Keratinocyte (primary cell): Measurements from ENCODE around the gene RPN1. TPM values are rescaled to one million over a fixed set of nuclear protein-coding genes. Genes with fewer than 3 reads are reported as not detected.

Experiments used
- DNase-seq: peaks from one replicate; pipeline ENCODE4 v3.0.0-alpha.2; 2011; ENCODE audit warnings: low read depth, missing footprints, low spot score
- FAIRE-seq: peaks from 2 replicates; lab custom pipeline; 2011; peaks lifted over from hg19 to GRCh38; lab: Jason Lieb, UNC
- H2AFZ ChIP-seq: 2 replicates; pipeline ENCODE4 v1.6.0; 2012; ENCODE audit warnings: low read length, control low read depth, inconsistent platforms; ENCODE audit not compliant: control insufficient read depth
- H3K27ac ChIP-seq: 2 replicates; pipeline ENCODE4 v1.5.1; 2011; ENCODE audit warnings: low read length; ENCODE audit not compliant: control insufficient read depth, insufficient read depth
- H3K27me3 ChIP-seq: 3 replicates; pipeline ENCODE4 v1.6.0; 2011; ENCODE audit warnings: low read length; ENCODE audit not compliant: control insufficient read depth, insufficient read depth; ENCODE audit errors: extremely low read depth
- H3K36me3 ChIP-seq, 2 experiments: 2 replicates in 1 of 2; 3 replicates in 1 of 2; pipeline ENCODE4 v1.5.1; 2011; ENCODE audit warnings: low read length in 2 of 2, mild to moderate bottlenecking in 1 of 2; ENCODE audit not compliant: control insufficient read depth in 2 of 2, insufficient read depth in 2 of 2; ENCODE audit errors: extremely low read depth in 1 of 2
- H3K4me1 ChIP-seq: 3 replicates; pipeline ENCODE4 v1.5.1; 2011; ENCODE audit warnings: low read length; ENCODE audit not compliant: control insufficient read depth, insufficient read depth; ENCODE audit errors: extremely low read depth
- H3K4me2 ChIP-seq: 3 replicates; pipeline ENCODE4 v1.6.0; 2011; ENCODE audit warnings: low read depth, low read length; ENCODE audit not compliant: control insufficient read depth, insufficient read depth; ENCODE audit errors: extremely low read depth
- H3K4me3 ChIP-seq, 3 experiments: fragments of 200-600 bp in 1 of 3; sonication (generic) in 1 of 3; 2 replicates in 2 of 3; 3 replicates in 1 of 3; pipeline ENCODE4 v1.5.1; 2011 to 2016; ENCODE audit warnings: low read length in 3 of 3, mild to moderate bottlenecking in 3 of 3, control low read depth in 2 of 3, inconsistent platforms in 1 of 3, low read depth in 1 of 3, mixed read lengths in 1 of 3, mixed run types in 1 of 3, moderate library complexity in 1 of 3; ENCODE audit not compliant: control insufficient read depth in 2 of 3, insufficient read depth in 2 of 3; ENCODE audit errors: extremely low read depth in 1 of 3
- H3K79me2 ChIP-seq: 2 replicates; pipeline ENCODE4 v1.6.0; 2012; ENCODE audit warnings: low read length; ENCODE audit not compliant: control insufficient read depth, insufficient read depth
- H3K9ac ChIP-seq: 3 replicates; pipeline ENCODE4 v1.6.0; 2011; ENCODE audit warnings: low read length; ENCODE audit not compliant: control insufficient read depth, insufficient read depth; ENCODE audit errors: extremely low read depth
- H3K9me1 ChIP-seq: 3 replicates; pipeline ENCODE4 v1.6.0; 2011; ENCODE audit warnings: low read length; ENCODE audit not compliant: control insufficient read depth, insufficient read depth; ENCODE audit errors: extremely low read depth
- H3K9me3 ChIP-seq: 2 replicates; pipeline ENCODE4 v1.5.1; 2012; ENCODE audit warnings: low read depth, low read length; ENCODE audit not compliant: control insufficient read depth
- H4K20me1 ChIP-seq: 3 replicates; pipeline ENCODE4 v1.6.0; 2011; ENCODE audit warnings: low read length; ENCODE audit not compliant: control insufficient read depth, insufficient read depth; ENCODE audit errors: extremely low read depth
- EZH2 ChIP-seq: IDR thresholded peaks from one replicate; pipeline ENCODE4 v1.6.1; 2012; ENCODE audit warnings: inconsistent platforms, mild to moderate bottlenecking, low read length, moderate library complexity
- dilution Hi-C: fragments of 300-500 bp; cut with MboI; formaldehyde crosslinking; loops from one replicate; pipeline ENCODE4 v1.7.0; 2020; ENCODE audit warnings: low sequenced_read_pairs; ENCODE audit not compliant: extremely low pct_ligation_motif_present
- polyA plus RNA-seq, 5 experiments: library from polyadenylated mRNA; depleted of rRNA in 3 of 5; stranded (reverse) in 3 of 5; stranded (forward) in 1 of 5; unstranded in 1 of 5; fragments of >200 nt; gene quantifications; 1 replicate in 1 of 5; 2 replicates in 3 of 5; 3 replicates in 1 of 5; pipeline versions ENCODE4 v1.2.1 to v1.2.3, GENCODE V29; 2011 to 2012; ENCODE audit warnings: missing spikeins in 2 of 5, low read depth in 1 of 5, low replicate concordance in 1 of 5
- TF ChIP-seq, protein P1 (sequence below), 3 experiments: IDR thresholded peaks in 1 of 3; conservative IDR thresholded peaks in 1 of 3; optimal IDR thresholded peaks in 1 of 3; 2 replicates in 2 of 3; 3 replicates in 1 of 3; pipeline versions ENCODE3 to v1.5.1; 2011; ENCODE audit warnings: low read length in 3 of 3, mild to moderate bottlenecking in 3 of 3, moderate library complexity in 2 of 3, control low read depth in 1 of 3, inconsistent platforms in 1 of 3; ENCODE audit not compliant: insufficient read depth in 2 of 3; ENCODE audit errors: extremely low read depth in 1 of 3

The RPN1 gene
- polyA plus RNA-seq, 1 donor (not counting 4 experiments of a cell fraction or from before 2014, with no cell fraction given): 350 TPM

GRCh38 chr3:128605091-128606046 lies 45.2 kb downstream of the RPN1 start:
- Histone ChIP-seq H3K9me3 (no peaks in the 10 kb centered on the region), H2AFZ (no peak overlapping the region), H3K79me2 (no peaks in the 10 kb centered on the region), H4K20me1 (no peaks in the 10 kb centered on the region), H3K27me3 (no peaks in the 10 kb centered on the region), H3K27ac (no peak overlapping the region), H3K9ac (no peak overlapping the region), H3K4me2 (no peak overlapping the region), H3K4me3 (no peak overlapping the region), H3K36me3 (peaks cover 0 to 2% of the 10 kb centered on the region in 2 experiments), H3K4me1 (no peaks in the 10 kb centered on the region), H3K9me1 (no peaks in the 10 kb centered on the region)
- FAIRE-seq (no peak), DNase-seq (no peak)
- dilution Hi-C loops: no loop called here
- TF ChIP-seq EZH2: no peak
- TF ChIP-seq, protein P1, sequence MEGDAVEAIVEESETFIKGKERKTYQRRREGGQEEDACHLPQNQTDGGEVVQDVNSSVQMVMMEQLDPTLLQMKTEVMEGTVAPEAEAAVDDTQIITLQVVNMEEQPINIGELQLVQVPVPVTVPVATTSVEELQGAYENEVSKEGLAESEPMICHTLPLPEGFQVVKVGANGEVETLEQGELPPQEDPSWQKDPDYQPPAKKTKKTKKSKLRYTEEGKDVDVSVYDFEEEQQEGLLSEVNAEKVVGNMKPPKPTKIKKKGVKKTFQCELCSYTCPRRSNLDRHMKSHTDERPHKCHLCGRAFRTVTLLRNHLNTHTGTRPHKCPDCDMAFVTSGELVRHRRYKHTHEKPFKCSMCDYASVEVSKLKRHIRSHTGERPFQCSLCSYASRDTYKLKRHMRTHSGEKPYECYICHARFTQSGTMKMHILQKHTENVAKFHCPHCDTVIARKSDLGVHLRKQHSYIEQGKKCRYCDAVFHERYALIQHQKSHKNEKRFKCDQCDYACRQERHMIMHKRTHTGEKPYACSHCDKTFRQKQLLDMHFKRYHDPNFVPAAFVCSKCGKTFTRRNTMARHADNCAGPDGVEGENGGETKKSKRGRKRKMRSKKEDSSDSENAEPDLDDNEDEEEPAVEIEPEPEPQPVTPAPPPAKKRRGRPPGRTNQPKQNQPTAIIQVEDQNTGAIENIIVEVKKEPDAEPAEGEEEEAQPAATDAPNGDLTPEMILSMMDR (optimal IDR thresholded peaks at IDR 0.05 in 1 of 3, IDR thresholded peaks at IDR 0.05 in 1 of 3, conservative IDR thresholded peaks at IDR 0.05 in 1 of 3; ENCODE audit: extremely low read depth in 1 of 3, insufficient read depth in 2 of 3, low read length in 3 of 3): no peak

- DNase-seq (no peak), FAIRE-seq (no peak)
- TF ChIP-seq, protein P1 (optimal IDR thresholded peaks at IDR 0.05 in 1 of 3, IDR thresholded peaks at IDR 0.05 in 1 of 3, conservative IDR thresholded peaks at IDR 0.05 in 1 of 3; ENCODE audit: extremely low read depth in 1 of 3, insufficient read depth in 2 of 3, low read length in 3 of 3): no peak
- no peak for TF ChIP-seq EZH2
- Histone ChIP-seq H3K27me3 (no peaks in the 10 kb centered on the region), H3K4me1 (no peaks in the 10 kb centered on the region), H3K9me1 (no peaks in the 10 kb centered on the region), H2AFZ (no peak overlapping the region), H3K27ac (no peak overlapping the region), H3K9me3 (no peaks in the 10 kb centered on the region), H3K9ac (no peak overlapping the region), H4K20me1 (no peaks in the 10 kb centered on the region), H3K36me3 (no peaks in the 10 kb centered on the region), H3K4me3 (no peak overlapping the region), H3K4me2 (no peak overlapping the region), H3K79me2 (no peaks in the 10 kb centered on the region)
- dilution Hi-C loops: no loop called here
Measured at GRCh38 chr3:128603811-128604775, 46.5 kb downstream of the RPN1 start.
